ENCODE data around the gene TNS4.

The TNS4 gene

GRCh38 chr17:40437095-40437732 is 64.2 kb downstream of the TNS4 start:
- H3K27ac Mint-ChIP-seq, result no peak overlapping the region
- DNase-seq (ENCODE audit: low spot score in 2 of 2) (no peak), ATAC-seq (no peak)

GRCh38 chr17:40436636-40437035 is 64.8 kb downstream of the TNS4 start:
- H3K4me1 Mint-ChIP-seq, result peaks cover 7% of the 10 kb centered on the region

More at GRCh38 chr17:40437095-40437732, 64.2 kb downstream of the TNS4 start:
- no peak overlapping the region for H3K4me3 Mint-ChIP-seq
- H3K9me3 Mint-ChIP-seq, result no peaks in the 10 kb centered on the region
- no peaks in the 10 kb centered on the region for H3K36me3 Mint-ChIP-seq
- peaks cover 7% of the 10 kb centered on the region for H3K4me1 Mint-ChIP-seq

GRCh38 chr17:40433551-40434415 is 67.6 kb downstream of the TNS4 start:
- DNase-seq (ENCODE audit: low spot score in 2 of 2) (no peak), ATAC-seq (peak; percentile 55)
- Mint-ChIP-seq H3K4me3 (no peak overlapping the region), H3K9me3 (no peaks in the 10 kb centered on the region), H3K27ac (no peak overlapping the region), H3K4me1 (peaks cover 7% of the 10 kb centered on the region), H3K36me3 (no peaks in the 10 kb centered on the region)

More at GRCh38 chr17:40436636-40437035, 64.8 kb downstream of the TNS4 start:
- H3K4me3 Mint-ChIP-seq, result no peak overlapping the region
- H3K27ac Mint-ChIP-seq, result no peak overlapping the region
- ATAC-seq (no peak), DNase-seq (ENCODE audit: low spot score in 2 of 2) (no peak)
- H3K36me3 Mint-ChIP-seq, result no peaks in the 10 kb centered on the region
- no peaks in the 10 kb centered on the region for H3K9me3 Mint-ChIP-seq

- H3K36me3 Mint-ChIP-seq, result no peaks in the 10 kb centered on the region
Measured at GRCh38 chr17:40432864-40433528, 68.4 kb downstream of the TNS4 start.

GRCh38 chr17:40431231-40431602 is 70.2 kb downstream of the TNS4 start:
- Mint-ChIP-seq H3K36me3 (no peaks in the 10 kb centered on the region), H3K4me3 (no peak overlapping the region), H3K27ac (no peak overlapping the region), H3K4me1 (peaks cover 21% of the 10 kb centered on the region), H3K9me3 (no peaks in the 10 kb centered on the region)
- DNase-seq (ENCODE audit: low spot score in 2 of 2) (no peak), ATAC-seq (no peak)

More at GRCh38 chr17:40432864-40433528, 68.4 kb downstream of the TNS4 start:
- DNase-seq (ENCODE audit: low spot score in 2 of 2) (no peak), ATAC-seq (no peak)
- H3K4me3 Mint-ChIP-seq, result no peak overlapping the region
- no peak overlapping the region for H3K27ac Mint-ChIP-seq
- H3K4me1 Mint-ChIP-seq, result peaks cover 10% of the 10 kb centered on the region
- no peaks in the 10 kb centered on the region for H3K9me3 Mint-ChIP-seq

GRCh38 chr17:40430272-40431230 is 70.9 kb downstream of the TNS4 start:
- no peak for DNase-seq (ENCODE audit: low spot score in 2 of 2)
- no peak for ATAC-seq
- H3K9me3 Mint-ChIP-seq, result no peaks in the 10 kb centered on the region
- no peak overlapping the region for H3K27ac Mint-ChIP-seq
- H3K4me3 Mint-ChIP-seq, result no peak overlapping the region
- no peaks in the 10 kb centered on the region for H3K36me3 Mint-ChIP-seq
- peaks cover 27% of the 10 kb centered on the region for H3K4me1 Mint-ChIP-seq

GRCh38 chr17:40427002-40427491 is 74.4 kb downstream of the TNS4 start:
- Mint-ChIP-seq H3K4me1 (peaks cover 29% of the 10 kb centered on the region), H3K4me3 (no peak overlapping the region), H3K36me3 (no peaks in the 10 kb centered on the region), H3K27ac (no peak overlapping the region), H3K9me3 (no peaks in the 10 kb centered on the region)
- DNase-seq (ENCODE audit: low spot score in 2 of 2) (peak; percentile 32 to 67), ATAC-seq (peak; percentile 95)
